AG09309 (cell line): Measurements from ENCODE around the gene MICAL1.

Experiments
- DNase-seq: peaks from one replicate; pipeline ENCODE4 v3.0.0-alpha.2; 2010; ENCODE audit warnings: low read depth
- H3K4me3 ChIP-seq: 2 replicates; pipeline ENCODE4 v1.5.1; 2011; ENCODE audit warnings: mild to moderate bottlenecking, low read depth, low read length, moderate library complexity; ENCODE audit not compliant: control insufficient read depth
- CTCF ChIP-seq: IDR thresholded peaks from 2 replicates; pipeline ENCODE4 v1.5.1; 2011; ENCODE audit warnings: mild to moderate bottlenecking, low read depth, low read length, inconsistent platforms; ENCODE audit not compliant: insufficient read depth, control insufficient read depth; ENCODE audit errors: missing control alignments

Gene MICAL1

GRCh38 chr6:109477184-109477583 is 21.6 kb upstream of the MICAL1 start:
- no peak overlapping the region for H3K4me3 ChIP-seq
- no peak for DNase-seq
- no peak for TF ChIP-seq CTCF

- no peak overlapping the region for H3K4me3 ChIP-seq
- TF ChIP-seq CTCF: no peak
- DNase-seq: no peak
Measured at GRCh38 chr6:109475625-109476024, 20.1 kb upstream of the MICAL1 start.

- no peak for TF ChIP-seq CTCF
- no peak overlapping the region for H3K4me3 ChIP-seq
Measured at GRCh38 chr6:109474995-109475394, 19.4 kb upstream of the MICAL1 start.

GRCh38 chr6:109473120-109473519 is 17.5 kb upstream of the MICAL1 start:
- TF ChIP-seq CTCF: no peak
- H3K4me3 ChIP-seq: no peak overlapping the region
- DNase-seq: no peak

More at GRCh38 chr6:109474995-109475394, 19.4 kb upstream of the MICAL1 start:
- no peak for DNase-seq

- TF ChIP-seq CTCF: no peak
- DNase-seq: no peak
- no peak overlapping the region for H3K4me3 ChIP-seq
Measured at GRCh38 chr6:109472132-109472995, 16.8 kb upstream of the MICAL1 start.

GRCh38 chr6:109471105-109471810 is 15.7 kb upstream of the MICAL1 start:
- TF ChIP-seq CTCF: no peak
- H3K4me3 ChIP-seq: no peak overlapping the region
- DNase-seq: no peak
